ES-I3 (cell line): ENCODE measurements around the gene CHST15.

Experiments used
- H3K36me3 ChIP-seq: 2 replicates; pipeline ENCODE4 v1.6.1; 2013; ENCODE audit warnings: mild to moderate bottlenecking, low read length, control low read depth, moderate library complexity; ENCODE audit not compliant: insufficient read depth
- H3K4me1 ChIP-seq: 2 replicates; pipeline ENCODE4 v1.6.1; 2013; ENCODE audit warnings: mild to moderate bottlenecking, control low read depth, low read length; ENCODE audit not compliant: insufficient read depth
- H3K9ac ChIP-seq: 2 replicates; pipeline ENCODE4 v1.6.1; 2013; ENCODE audit warnings: low read depth, mild to moderate bottlenecking, low read length, moderate library complexity
- H3K9me3 ChIP-seq: 2 replicates; pipeline ENCODE4 v1.6.1; 2013; ENCODE audit warnings: mild to moderate bottlenecking, low read length, moderate library complexity; ENCODE audit not compliant: control insufficient read depth, insufficient read depth

Gene CHST15

GRCh38 chr10:124005091-124005490, 88.3 kb downstream of the CHST15 start:
- no peaks in the 10 kb centered on the region for H3K4me1 ChIP-seq
- 0 out of 2 replicates have a peak, but pooled peaks cover 2% of the 10 kb centered on the region for H3K36me3 ChIP-seq
- no peak overlapping the region for H3K9ac ChIP-seq
- no peaks in the 10 kb centered on the region for H3K9me3 ChIP-seq

- Histone ChIP-seq H3K36me3 (0 out of 2 replicates have a peak, but pooled peaks cover 2% of the 10 kb centered on the region), H3K4me1 (no peaks in the 10 kb centered on the region), H3K9ac (no peak overlapping the region), H3K9me3 (no peaks in the 10 kb centered on the region)
These were observed 88.8 kb downstream of the CHST15 start for GRCh38 chr10:124004663-124005004.

- H3K4me1 ChIP-seq = no peaks in the 10 kb centered on the region
- no peaks in the 10 kb centered on the region for H3K36me3 ChIP-seq
- H3K9ac ChIP-seq = no peak overlapping the region
- H3K9me3 ChIP-seq = no peaks in the 10 kb centered on the region
These were observed 89.3 kb downstream of the CHST15 start for GRCh38 chr10:124003871-124004662.

DNA sequence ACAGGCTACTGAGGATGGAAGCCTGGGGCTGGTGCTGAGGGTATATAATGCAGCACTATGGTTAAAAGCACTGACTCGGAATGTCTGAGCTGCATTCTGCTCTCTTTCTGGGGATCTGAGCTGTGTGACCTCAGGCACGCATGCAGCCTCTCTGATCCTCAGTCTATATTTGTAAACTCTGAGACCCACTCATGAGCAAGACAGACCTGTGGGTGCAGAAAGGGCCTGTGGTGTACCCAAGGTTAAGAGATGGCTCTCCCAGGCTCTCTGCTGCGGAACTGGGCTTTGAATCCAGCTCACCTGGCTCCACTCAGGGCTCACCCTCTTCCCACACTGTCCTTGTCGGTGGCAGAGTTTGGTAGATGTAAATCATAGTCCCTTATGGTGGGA, 89.9 kb downstream of the CHST15 start:
- H3K4me1 ChIP-seq = no peaks in the 10 kb centered on the region
- no peaks in the 10 kb centered on the region for H3K9me3 ChIP-seq
- H3K9ac ChIP-seq = no peak overlapping the region
- H3K36me3 ChIP-seq = no peaks in the 10 kb centered on the region

GRCh38 chr10:124003070-124003419, 90.4 kb downstream of the CHST15 start:
- H3K36me3 ChIP-seq = no peaks in the 10 kb centered on the region
- no peaks in the 10 kb centered on the region for H3K4me1 ChIP-seq
- no peaks in the 10 kb centered on the region for H3K9me3 ChIP-seq
- no peak overlapping the region for H3K9ac ChIP-seq

DNA sequence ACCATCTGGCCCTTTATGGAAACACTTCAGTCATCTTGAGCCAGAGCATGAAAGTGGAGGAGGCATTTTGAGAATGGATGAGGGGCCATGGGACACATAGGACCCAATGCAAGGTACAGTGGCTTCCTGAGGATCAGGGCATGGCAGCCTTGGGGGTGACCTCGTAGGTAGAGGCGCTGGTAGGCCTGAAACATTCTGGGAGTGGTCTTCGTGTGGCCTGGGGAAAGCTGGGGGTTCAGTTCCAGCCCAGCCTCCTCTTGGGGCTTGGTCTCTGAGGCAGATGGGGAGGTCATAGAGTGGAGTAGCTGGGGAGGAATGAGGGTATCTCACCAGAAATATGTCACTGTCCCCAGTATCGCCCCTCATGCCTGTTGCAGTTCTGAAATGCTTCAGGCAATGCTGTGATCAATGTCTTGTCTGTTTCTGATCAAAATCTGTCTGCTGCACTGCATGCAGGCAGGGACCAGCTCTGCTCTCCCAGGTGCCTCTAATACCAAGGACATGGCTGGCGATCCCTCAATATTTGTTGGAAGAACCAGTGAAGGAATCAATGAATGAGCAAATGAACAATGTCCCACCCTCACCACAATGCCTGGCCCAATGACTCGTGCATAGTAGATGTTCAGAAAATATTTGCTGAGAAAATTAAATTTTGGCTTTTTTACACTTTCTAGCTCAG, 90.9 kb downstream of the CHST15 start:
- no peaks in the 10 kb centered on the region for H3K9me3 ChIP-seq
- no peaks in the 10 kb centered on the region for H3K36me3 ChIP-seq
- H3K4me1 ChIP-seq = no peaks in the 10 kb centered on the region
- no peak overlapping the region for H3K9ac ChIP-seq

GRCh38 chr10:124001391-124002148, 91.8 kb downstream of the CHST15 start:
- H3K9me3 ChIP-seq = no peaks in the 10 kb centered on the region
- H3K36me3 ChIP-seq = no peaks in the 10 kb centered on the region
- H3K9ac ChIP-seq = no peak overlapping the region
- H3K4me1 ChIP-seq = no peaks in the 10 kb centered on the region

- Histone ChIP-seq H3K9ac (no peak overlapping the region), H3K36me3 (no peaks in the 10 kb centered on the region), H3K4me1 (peaks cover 4% of the 10 kb centered on the region), H3K9me3 (no peaks in the 10 kb centered on the region)
These were observed 92.6 kb downstream of the CHST15 start for GRCh38 chr10:124000792-124001201.

GRCh38 chr10:123999956-124000615, 93.3 kb downstream of the CHST15 start:
- no peak overlapping the region for H3K9ac ChIP-seq
- no peaks in the 10 kb centered on the region for H3K9me3 ChIP-seq
- H3K4me1 ChIP-seq = peaks cover 4% of the 10 kb centered on the region
- H3K36me3 ChIP-seq = no peaks in the 10 kb centered on the region

GRCh38 chr10:123999261-123999660, 94.1 kb downstream of the CHST15 start:
- H3K36me3 ChIP-seq = no peaks in the 10 kb centered on the region
- H3K9me3 ChIP-seq = no peaks in the 10 kb centered on the region
- no peak overlapping the region for H3K9ac ChIP-seq
- peaks cover 4% of the 10 kb centered on the region for H3K4me1 ChIP-seq

- Histone ChIP-seq H3K9me3 (no peaks in the 10 kb centered on the region), H3K9ac (no peak overlapping the region), H3K4me1 (peaks cover 4% of the 10 kb centered on the region), H3K36me3 (no peaks in the 10 kb centered on the region)
These were observed 94.9 kb downstream of the CHST15 start for GRCh38 chr10:123998197-123999141.

DNA sequence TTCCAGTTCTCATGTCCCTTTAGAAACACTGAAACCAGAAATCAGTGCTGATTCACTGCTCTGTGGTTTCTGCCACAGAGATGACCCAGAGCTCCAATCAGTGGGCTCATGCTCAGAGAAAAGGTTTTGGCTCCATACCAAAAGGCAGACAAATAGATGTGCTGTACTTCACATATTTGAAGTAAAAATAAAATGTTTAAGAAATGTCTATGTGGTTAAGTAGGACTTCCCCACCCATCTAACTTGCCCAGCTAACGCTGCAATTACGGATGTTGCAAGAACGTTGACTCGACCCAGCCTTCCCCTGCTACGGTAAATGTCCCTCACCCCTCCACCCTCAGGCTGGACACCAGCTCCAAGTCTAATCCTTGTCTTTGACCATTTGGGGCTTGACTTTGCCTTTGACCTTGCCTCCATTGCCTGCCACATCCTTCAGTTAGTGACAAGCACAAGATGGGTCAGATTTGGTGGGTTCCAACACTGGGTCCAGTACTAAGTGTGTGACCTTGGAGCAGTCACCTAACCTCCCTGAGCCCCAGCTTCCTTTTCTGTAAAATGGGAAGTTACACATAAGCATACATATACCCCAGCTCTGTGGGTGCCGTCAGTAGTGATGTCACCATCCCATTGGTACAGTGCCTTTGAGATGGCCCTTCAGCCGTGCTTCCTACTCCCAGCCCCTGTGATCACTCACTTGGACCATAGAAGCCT, 95.8 kb downstream of the CHST15 start:
- H3K9me3 ChIP-seq = no peaks in the 10 kb centered on the region
- no peak overlapping the region for H3K9ac ChIP-seq
- no peaks in the 10 kb centered on the region for H3K36me3 ChIP-seq
- H3K4me1 ChIP-seq = peaks cover 4% of the 10 kb centered on the region

- Histone ChIP-seq H3K9me3 (no peaks in the 10 kb centered on the region), H3K9ac (no peak overlapping the region), H3K4me1 (peaks cover 4% of the 10 kb centered on the region), H3K36me3 (no peaks in the 10 kb centered on the region)
These were observed 96.4 kb downstream of the CHST15 start for GRCh38 chr10:123997013-123997412.
